Lower lobe of right lung (tissue), 2 donors: Measurements from ENCODE around the gene MTMR3. TPM values are rescaled to one million over a fixed set of nuclear protein-coding genes. Genes with fewer than 3 reads are reported as not detected.

Experiments used
- ATAC-seq, 2 donors: fragments of 200-7000 bp; cut with Tn5 transposase; one replicate each; pipeline ENCODE4 v1.9.1; 2020 to 2022; ENCODE audit warnings: mild to moderate bottlenecking in 2 of 2, moderate library complexity in 2 of 2
- DNase-seq: peaks from one replicate; pipeline ENCODE4 v3.0.0-alpha.2; 2020
- H3K27ac ChIP-seq: fragments of 200-600 bp; one replicate; pipeline ENCODE4 v1.8.0; 2022
- H3K27me3 ChIP-seq: fragments of 200-600 bp; one replicate; pipeline ENCODE4 v1.8.0; 2022; ENCODE audit warnings: low read depth
- H3K36me3 ChIP-seq: fragments of 200-600 bp; one replicate; pipeline ENCODE4 v1.8.0; 2022; ENCODE audit warnings: mild to moderate bottlenecking
- H3K4me1 ChIP-seq: fragments of 200-600 bp; one replicate; pipeline ENCODE4 v1.8.0; 2022
- H3K4me3 ChIP-seq: fragments of 200-600 bp; one replicate; pipeline ENCODE4 v1.8.0; 2022; ENCODE audit warnings: mild to moderate bottlenecking
- H3K9me3 ChIP-seq: fragments of 200-600 bp; one replicate; pipeline ENCODE4 v1.8.0; 2022
- intact Hi-C: fragments of 100-400 bp; cut with DNase I; formaldehyde crosslinking; loops from one replicate; pipeline ENCODE4 v1.11.0; 2022
- microRNA-seq: library from miRNA; unstranded; fragments of <30 nt; microRNA quantifications from one replicate; pipeline ENCODE4 v1.2.0, GENCODE V29; 2020; ENCODE audit warnings: borderline number of aligned reads
- total RNA-seq: library from RNA; stranded (reverse); fragmentation: NEBNext Ultra II Directional; extraction: Animal tissue kit (Norgen Biotek cat#: 25700); gene quantifications from one replicate; pipeline ENCODE4 v1.2.1, GENCODE V29; 2021
- TF ChIP-seq, protein P1 (sequence below): fragments of 200-600 bp; IDR thresholded peaks from one replicate; pipeline ENCODE4 v1.8.0; 2022; ENCODE audit warnings: antibody characterized with exemption, mild to moderate bottlenecking
- donor health status: DM: no; HTN: yes; CAD: no; lungs with severe emphysema.

MTMR3 gene
- total RNA-seq, 1 donor from 2014 or later = 58.9 TPM

DNA sequence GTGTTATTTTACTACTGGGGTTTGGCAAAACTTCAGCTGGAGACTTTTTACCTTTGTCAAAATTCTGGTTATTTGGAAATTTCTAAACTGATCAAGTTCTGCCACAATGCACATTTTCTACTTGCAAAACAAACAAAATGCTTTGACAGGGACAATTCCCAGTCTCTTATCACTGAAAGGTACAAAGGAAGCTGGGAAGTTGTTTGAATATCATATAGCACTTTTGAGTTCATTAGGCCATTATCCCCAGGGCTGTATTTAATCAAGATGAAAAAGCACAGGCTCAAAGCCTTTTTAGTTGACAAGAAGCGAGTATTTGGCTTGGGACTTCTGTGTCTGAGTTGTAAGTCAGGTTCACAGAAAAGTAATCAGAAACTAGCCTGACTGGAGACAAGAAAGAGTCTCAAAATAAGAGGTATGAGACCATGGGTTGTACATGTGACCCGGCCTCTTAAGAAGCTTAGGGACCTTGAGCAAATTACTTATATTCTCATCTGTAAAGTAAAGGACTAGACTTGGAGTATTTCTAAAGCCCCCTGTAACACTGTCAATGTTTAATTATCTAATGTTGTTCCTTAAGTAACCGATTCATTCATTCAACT is 194.4 kb downstream of the MTMR3 start:
- intact Hi-C loops = no loop called here
- H3K9me3 ChIP-seq = no peaks in the 10 kb centered on the region
- no peak overlapping the region for H3K4me3 ChIP-seq
- no peak for ATAC-seq
- peaks cover 20% of the 10 kb centered on the region for H3K27me3 ChIP-seq
- TF ChIP-seq, protein P1, sequence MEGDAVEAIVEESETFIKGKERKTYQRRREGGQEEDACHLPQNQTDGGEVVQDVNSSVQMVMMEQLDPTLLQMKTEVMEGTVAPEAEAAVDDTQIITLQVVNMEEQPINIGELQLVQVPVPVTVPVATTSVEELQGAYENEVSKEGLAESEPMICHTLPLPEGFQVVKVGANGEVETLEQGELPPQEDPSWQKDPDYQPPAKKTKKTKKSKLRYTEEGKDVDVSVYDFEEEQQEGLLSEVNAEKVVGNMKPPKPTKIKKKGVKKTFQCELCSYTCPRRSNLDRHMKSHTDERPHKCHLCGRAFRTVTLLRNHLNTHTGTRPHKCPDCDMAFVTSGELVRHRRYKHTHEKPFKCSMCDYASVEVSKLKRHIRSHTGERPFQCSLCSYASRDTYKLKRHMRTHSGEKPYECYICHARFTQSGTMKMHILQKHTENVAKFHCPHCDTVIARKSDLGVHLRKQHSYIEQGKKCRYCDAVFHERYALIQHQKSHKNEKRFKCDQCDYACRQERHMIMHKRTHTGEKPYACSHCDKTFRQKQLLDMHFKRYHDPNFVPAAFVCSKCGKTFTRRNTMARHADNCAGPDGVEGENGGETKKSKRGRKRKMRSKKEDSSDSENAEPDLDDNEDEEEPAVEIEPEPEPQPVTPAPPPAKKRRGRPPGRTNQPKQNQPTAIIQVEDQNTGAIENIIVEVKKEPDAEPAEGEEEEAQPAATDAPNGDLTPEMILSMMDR = no peak
- peaks cover 4% of the 10 kb centered on the region for H3K4me1 ChIP-seq
- no peaks in the 10 kb centered on the region for H3K36me3 ChIP-seq
- DNase-seq = no peak
- H3K27ac ChIP-seq = no peak overlapping the region

DNA sequence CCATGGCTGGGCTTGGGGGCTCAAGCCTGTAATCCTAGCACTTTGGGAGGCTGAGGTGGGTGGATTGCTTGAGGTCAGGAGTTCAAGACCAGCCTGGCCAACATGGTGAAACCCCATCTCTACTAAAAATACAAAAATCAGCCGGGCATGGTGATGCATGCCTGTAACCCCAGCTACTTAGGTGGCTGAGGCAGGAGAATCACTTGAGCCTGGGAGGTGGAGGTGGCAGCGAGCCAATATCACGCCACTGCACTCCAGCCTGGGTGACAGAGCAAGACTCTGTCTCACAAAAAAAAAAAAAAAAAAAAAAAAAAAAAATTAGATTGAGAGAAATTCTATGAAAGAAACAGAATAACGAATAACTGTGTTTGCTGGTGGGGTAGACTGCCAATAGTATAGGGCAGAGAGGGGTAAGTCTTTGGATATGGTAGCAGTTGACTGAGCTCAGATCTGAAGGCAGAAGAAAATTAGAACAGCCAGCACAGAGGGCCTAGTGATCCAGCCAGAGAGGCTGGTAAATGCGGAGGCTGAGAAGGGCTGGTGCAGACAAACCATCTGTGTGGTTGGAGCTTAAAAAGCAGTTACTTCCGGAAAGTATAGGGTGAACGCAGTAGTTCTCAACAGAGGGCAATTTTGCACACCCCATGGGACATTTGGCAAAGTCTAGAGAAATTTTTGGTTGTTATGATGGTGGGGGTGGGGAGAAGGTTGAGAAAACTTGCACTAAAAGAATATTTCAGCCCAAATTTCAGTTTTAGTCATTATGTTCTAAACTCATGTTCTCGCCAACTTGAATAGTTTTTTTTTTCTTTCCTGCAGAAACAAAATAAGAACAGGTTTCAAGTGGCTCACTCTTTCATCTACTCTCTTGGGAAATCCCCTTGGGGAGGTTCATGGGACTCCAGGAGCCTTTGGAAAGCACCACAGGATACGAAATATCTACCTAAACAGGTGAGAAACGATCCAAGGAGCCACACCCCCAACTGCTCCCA is 195.6 kb downstream of the MTMR3 start:
- TF ChIP-seq, protein P1 = no peak
- Histone ChIP-seq H3K27ac (no peak overlapping the region), H3K9me3 (no peaks in the 10 kb centered on the region), H3K27me3 (peaks cover 20% of the 10 kb centered on the region), H3K4me3 (no peak overlapping the region), H3K36me3 (no peaks in the 10 kb centered on the region), H3K4me1 (peaks cover 4% of the 10 kb centered on the region)
- DNase-seq = peak; percentile 64
- intact Hi-C loops = no loop called here
- peak; percentile 72 to 81 for ATAC-seq

DNA sequence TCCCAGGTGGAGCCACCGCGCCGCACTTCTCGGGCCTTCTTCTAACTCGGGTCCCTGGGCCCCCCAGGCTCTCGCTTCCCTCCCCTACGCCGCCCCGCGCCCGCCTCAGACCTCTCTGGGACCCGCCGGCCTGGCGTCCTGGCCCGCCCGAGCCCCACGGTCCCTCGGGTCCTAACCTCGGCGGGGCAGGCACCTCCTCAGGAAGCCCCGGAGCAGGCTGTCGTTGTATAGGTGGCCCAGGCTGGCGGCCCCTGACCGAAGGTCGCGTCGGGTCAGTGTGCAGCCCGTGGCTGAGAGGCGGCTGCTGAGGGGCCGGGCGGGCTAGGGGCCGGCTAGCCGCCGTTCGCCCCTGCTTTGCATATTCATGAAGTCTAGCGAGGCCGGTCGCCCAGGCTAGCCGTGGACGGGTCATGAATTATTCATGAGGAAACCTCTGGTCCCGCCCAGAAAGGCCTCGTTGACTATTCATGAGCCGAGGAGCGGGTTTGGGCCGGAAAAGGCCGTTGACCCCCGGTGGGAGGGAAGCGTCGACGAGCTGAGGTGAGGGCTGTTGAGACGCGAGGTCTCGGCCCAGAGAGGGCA is 197.1 kb downstream of the MTMR3 start, which contains the start of gene HORMAD2:
Gene HORMAD2 (plus strand): TSS at position 513 of the 582 bp plus-strand sequence. CDS start 13,489 bp downstream, outside the sequence.
- Histone ChIP-seq H3K27ac (no peak within 1 kb of the TSS), H3K9me3 (no peaks in the 10 kb centered on the region), H3K27me3 (peaks cover 20% of the 10 kb centered on the region), H3K4me3 (peak within 1 kb of the TSS; percentile 45), H3K4me1 (peaks cover 4% of the 10 kb centered on the region), H3K36me3 (no peaks in the 10 kb centered on the region)
- peak; percentile 86 to 89 for ATAC-seq
- peak; percentile 67 for DNase-seq
- TF ChIP-seq, protein P1 = no peak
- intact Hi-C loops = no loop called here

Small RNAs within 50 kb of the gene (microRNA-seq; reads per million reads assigned to microRNA genes)
- gene MIR6818 = 2.0 reads per million

Other genes starting within 250 kb of the MTMR3 start
- gene CABP7, start 163.2 kb upstream of the MTMR3 start, total RNA-seq = not detected
- gene ZMAT5, start 116.2 kb upstream of the MTMR3 start, total RNA-seq = 18.3 TPM
- gene UQCR10, start 115.8 kb upstream of the MTMR3 start, total RNA-seq = 80.3 TPM
- 65.4 TPM for gene ASCC2, start 44.9 kb upstream of the MTMR3 start, total RNA-seq
- not detected for gene HORMAD2, start 197.3 kb downstream of the MTMR3 start, total RNA-seq